SK-N-SH (cell line): ENCODE data around the gene ADGRF5. TPM values are rescaled to one million over a fixed set of nuclear protein-coding genes. Genes with fewer than 3 reads are reported as not detected.

Experiments
- CTCF ChIA-PET: fragments of 300-600, 350-600 bp; formaldehyde crosslinking; extraction: SDS; loops from one replicate; lab custom pipeline; 2021; lab: Yijun Ruan, JAX
- POLR2A ChIA-PET: fragments of 350-600 bp; sonication (Branson Sonifier 250); formaldehyde crosslinking; extraction: SDS; loops from one replicate; lab custom pipeline; 2020; ENCODE audit warnings: antibody characterized with exemption, inconsistent platforms; lab: Yijun Ruan, JAX
- DNase-seq: peaks from one replicate; pipeline ENCODE4 v3.0.0; 2012
- H2AFZ ChIP-seq: fragments of 200-600 bp; sonication (generic); 2 replicates; pipeline ENCODE4 v1.8.1; 2016; ENCODE audit warnings: antibody characterized with exemption, mild to moderate bottlenecking, low read depth
- H3F3A ChIP-seq: fragments of 200-600 bp; sonication (generic); replicated peaks from 2 replicates; pipeline ENCODE3; 2016; ENCODE audit warnings: antibody characterized with exemption, mild to moderate bottlenecking; ENCODE audit not compliant: insufficient read depth
- H3K27ac ChIP-seq, 2 experiments: fragments of 200-500 bp in 1 of 2; fragments of 200-600 bp in 1 of 2; sonication (Bioruptor generic) in 1 of 2; sonication (generic), shearing (Covaris generic) in 1 of 2; 2 replicates each; pipeline versions ENCODE4 v1.5.1 to v1.6.1; 2014 to 2016; ENCODE audit warnings: low read depth in 2 of 2, inconsistent platforms in 1 of 2, low read length in 1 of 2, mild to moderate bottlenecking in 1 of 2, mixed read lengths in 1 of 2
- H3K27me3 ChIP-seq: fragments of 200-600 bp; sonication (generic), shearing (Covaris generic); 2 replicates; pipeline ENCODE4 v1.6.1; 2016; ENCODE audit warnings: mixed run types; ENCODE audit not compliant: insufficient read depth
- H3K36me3 ChIP-seq, 2 experiments: fragments of 200-500 bp in 1 of 2; fragments of 200-600 bp in 1 of 2; sonication (Bioruptor generic) in 1 of 2; sonication (generic) in 1 of 2; replicated peaks in 1 of 2; 2 replicates each; pipeline versions ENCODE3 to v1.5.1; 2014 to 2016; ENCODE audit warnings: low read length in 1 of 2, mild to moderate bottlenecking in 1 of 2; ENCODE audit not compliant: insufficient read depth in 2 of 2, control insufficient read depth in 1 of 2
- H3K4me1 ChIP-seq, 2 experiments: fragments of 200-500 bp in 1 of 2; fragments of 200-600 bp in 1 of 2; sonication (Bioruptor generic) in 1 of 2; sonication (generic), shearing (Covaris generic) in 1 of 2; 2 replicates each; pipeline versions ENCODE4 v1.5.1 to v1.6.1; 2014 to 2016; ENCODE audit warnings: low read depth in 1 of 2, low read length in 1 of 2, mixed run types in 1 of 2; ENCODE audit not compliant: insufficient read depth in 2 of 2, control insufficient read depth in 1 of 2
- H3K4me2 ChIP-seq: fragments of 200-600 bp; sonication (generic), shearing (Covaris generic); 2 replicates; pipeline ENCODE4 v1.6.1; 2017; ENCODE audit warnings: mixed run types
- H3K4me3 ChIP-seq, 2 experiments: fragments of 200-500 bp in 1 of 2; fragments of 200-600 bp in 1 of 2; sonication (Bioruptor generic) in 1 of 2; sonication (generic), shearing (Covaris generic) in 1 of 2; 2 replicates each; pipeline versions ENCODE4 v1.5.1 to v1.8.1; 2014 to 2016; ENCODE audit warnings: low read depth in 2 of 2, inconsistent platforms in 1 of 2, low read length in 1 of 2, mild to moderate bottlenecking in 1 of 2, mixed read lengths in 1 of 2, moderate library complexity in 1 of 2
- H3K79me2 ChIP-seq: fragments of 200-600 bp; sonication (generic); 2 replicates; pipeline ENCODE4 v1.8.1; 2017; ENCODE audit warnings: mild to moderate bottlenecking; ENCODE audit not compliant: insufficient read depth
- H3K9ac ChIP-seq: fragments of 200-600 bp; sonication (generic); 2 replicates; pipeline ENCODE4 v1.6.1; 2017; ENCODE audit warnings: mixed run types
- H3K9me2 ChIP-seq: fragments of 200-600 bp; sonication (generic); 2 replicates; pipeline ENCODE4 v1.6.1; 2017; ENCODE audit warnings: mixed run types
- H3K9me3 ChIP-seq: fragments of 200-600 bp; sonication (generic); 2 replicates; pipeline ENCODE4 v1.6.1; 2017; ENCODE audit warnings: mixed run types, mild to moderate bottlenecking, moderate library complexity
- H4K20me1 ChIP-seq: fragments of 200-600 bp; sonication (generic); 2 replicates; pipeline ENCODE4 v1.6.1; 2017; ENCODE audit warnings: mild to moderate bottlenecking, mixed run types; ENCODE audit not compliant: insufficient read depth
- CTCF ChIP-seq: fragments of 200-600 bp; sonication (generic); IDR thresholded peaks from 2 replicates; pipeline ENCODE4 v1.6.1; 2017; ENCODE audit warnings: antibody characterized with exemption, mild to moderate bottlenecking, moderate library complexity
- FOSL2 ChIP-seq: IDR thresholded peaks from 2 replicates; pipeline ENCODE4 v1.4.0; 2012; ENCODE audit warnings: low read depth, mild to moderate bottlenecking, moderate library complexity, borderline replicate concordance
- GATA2 ChIP-seq: sonication (generic); formaldehyde crosslinking; IDR thresholded peaks from 2 replicates; pipeline ENCODE4 v1.5.0; 2020; ENCODE audit warnings: mild to moderate bottlenecking, missing genetic modification reagents
- MXI1 ChIP-seq: IDR thresholded peaks from 2 replicates; pipeline ENCODE4 v1.6.1; 2012; ENCODE audit warnings: mild to moderate bottlenecking, low read depth, low read length, improper control_type of control experiment
- RAD21 ChIP-seq: IDR thresholded peaks from 2 replicates; pipeline ENCODE4 v1.6.1; 2012; ENCODE audit warnings: mild to moderate bottlenecking, low read length
- RFX5 ChIP-seq: IDR thresholded peaks from 2 replicates; pipeline ENCODE4 v1.6.1; 2012; ENCODE audit warnings: mild to moderate bottlenecking, improper control_type of control experiment, low read length
- SMC3 ChIP-seq: IDR thresholded peaks from 2 replicates; pipeline ENCODE4 v1.6.1; 2012; ENCODE audit warnings: low read depth, low read length, improper control_type of control experiment
- TEAD4 ChIP-seq: IDR thresholded peaks from 2 replicates; pipeline ENCODE4 v1.4.0; 2012; ENCODE audit warnings: mild to moderate bottlenecking, borderline replicate concordance; ENCODE audit not compliant: insufficient read depth
- YY1 ChIP-seq: IDR thresholded peaks from 2 replicates; pipeline ENCODE4 v1.4.0; 2012; ENCODE audit warnings: low read depth, mild to moderate bottlenecking
- WGBS: methylation state at CpG from one replicate; pipeline ENCODE4 v1.1.6; 2017; ENCODE audit warnings: low lambda C conversion rate; 5-methylcytosine and 5-hydroxymethylcytosine counted together
- polyA plus RNA-seq, 3 experiments: library from polyadenylated mRNA; depleted of rRNA; stranded (reverse); fragments of >200 nt; gene quantifications; 2 replicates each; pipeline ENCODE4 v1.2.3, GENCODE V29; 2012
- TF ChIP-seq, protein P1 (sequence below): IDR thresholded peaks from 2 replicates; pipeline ENCODE4 v1.6.1; 2012; ENCODE audit warnings: mild to moderate bottlenecking, low read depth, low read length, moderate library complexity
- TF ChIP-seq, protein P2 (sequence below): IDR thresholded peaks from 2 replicates; pipeline ENCODE4 v1.4.0; 2012; ENCODE audit warnings: low read depth
- TF ChIP-seq, protein P3 (sequence below): fragments of 150-350 bp; IDR thresholded peaks from 2 replicates; pipeline ENCODE4 v1.6.1; 2016; ENCODE audit warnings: mild to moderate bottlenecking, low read depth, low read length
- TF ChIP-seq, protein P4 (sequence below): IDR thresholded peaks from 2 replicates; pipeline ENCODE4; 2012

Gene ADGRF5
- polyA plus RNA-seq, 1 of the 3 experiments (the other 2 are of a cell fraction) = 0.02 TPM

DNA sequence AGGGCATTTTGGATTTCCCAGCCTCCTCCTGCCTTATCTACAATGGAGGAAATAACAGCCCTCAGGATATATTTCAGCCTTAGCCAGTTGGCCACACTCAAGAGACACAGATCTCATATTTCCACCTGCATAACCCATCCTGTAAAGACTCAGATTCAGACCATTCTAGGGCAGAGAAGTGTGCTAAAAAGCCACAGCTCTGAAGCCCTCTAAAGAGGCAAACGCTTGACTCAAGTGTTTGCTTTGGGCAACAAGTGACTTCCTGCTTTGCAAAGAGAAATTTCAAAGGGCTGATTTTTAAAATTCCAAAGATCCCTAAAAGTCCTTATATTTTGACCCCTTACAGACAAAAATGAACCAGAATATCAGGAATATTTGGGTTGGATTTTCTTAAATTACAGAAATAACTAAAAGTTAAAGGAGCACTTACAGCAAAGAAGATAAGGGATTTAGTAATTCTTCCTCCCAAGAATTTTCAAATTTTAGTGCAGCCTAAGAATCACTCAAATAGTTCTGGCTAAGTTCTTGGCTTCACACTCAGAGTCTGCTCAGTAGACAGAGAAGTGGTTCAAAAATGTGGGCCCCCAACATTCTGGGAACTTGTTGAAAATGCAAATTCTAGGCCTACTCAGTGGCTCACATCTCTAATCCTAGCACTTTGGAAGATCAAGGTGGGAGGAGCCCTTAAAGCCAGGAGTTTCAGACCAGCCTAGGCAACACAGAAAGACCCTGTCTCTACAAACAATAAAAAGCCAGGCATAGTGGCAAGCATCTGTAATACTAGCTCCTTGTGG is 18.9 kb upstream of the ADGRF5 start:
- Histone ChIP-seq H3F3A (no peaks in the 10 kb centered on the region), H3K9me2 (no peaks in the 10 kb centered on the region), H3K27me3 (peaks cover 19% of the 10 kb centered on the region; the same call in 1 of the 2 replicates), H3K4me1 (no peaks in the 10 kb centered on the region), H3K9ac (no peak overlapping the region), H3K36me3 (no peaks in the 10 kb centered on the region), H3K79me2 (no peaks in the 10 kb centered on the region), H3K4me2 (no peak overlapping the region), H4K20me1 (no peaks in the 10 kb centered on the region), H3K4me3 (no peak overlapping the region), H2AFZ (no peak overlapping the region)
- CTCF ChIA-PET = no interaction called here
- WGBS = 0% methylated on average over 1 of the region's 1 CpG
- POLR2A ChIA-PET = no interaction called here
- DNase-seq = no peak
- TF ChIP-seq MXI1 = no peak
- TF ChIP-seq GATA2 (CRISPR knock-in tag) = no peak
- TF ChIP-seq FOSL2 = no peak
- no peak for TF ChIP-seq YY1
- no peak for TF ChIP-seq TEAD4
- TF ChIP-seq, protein P1, sequence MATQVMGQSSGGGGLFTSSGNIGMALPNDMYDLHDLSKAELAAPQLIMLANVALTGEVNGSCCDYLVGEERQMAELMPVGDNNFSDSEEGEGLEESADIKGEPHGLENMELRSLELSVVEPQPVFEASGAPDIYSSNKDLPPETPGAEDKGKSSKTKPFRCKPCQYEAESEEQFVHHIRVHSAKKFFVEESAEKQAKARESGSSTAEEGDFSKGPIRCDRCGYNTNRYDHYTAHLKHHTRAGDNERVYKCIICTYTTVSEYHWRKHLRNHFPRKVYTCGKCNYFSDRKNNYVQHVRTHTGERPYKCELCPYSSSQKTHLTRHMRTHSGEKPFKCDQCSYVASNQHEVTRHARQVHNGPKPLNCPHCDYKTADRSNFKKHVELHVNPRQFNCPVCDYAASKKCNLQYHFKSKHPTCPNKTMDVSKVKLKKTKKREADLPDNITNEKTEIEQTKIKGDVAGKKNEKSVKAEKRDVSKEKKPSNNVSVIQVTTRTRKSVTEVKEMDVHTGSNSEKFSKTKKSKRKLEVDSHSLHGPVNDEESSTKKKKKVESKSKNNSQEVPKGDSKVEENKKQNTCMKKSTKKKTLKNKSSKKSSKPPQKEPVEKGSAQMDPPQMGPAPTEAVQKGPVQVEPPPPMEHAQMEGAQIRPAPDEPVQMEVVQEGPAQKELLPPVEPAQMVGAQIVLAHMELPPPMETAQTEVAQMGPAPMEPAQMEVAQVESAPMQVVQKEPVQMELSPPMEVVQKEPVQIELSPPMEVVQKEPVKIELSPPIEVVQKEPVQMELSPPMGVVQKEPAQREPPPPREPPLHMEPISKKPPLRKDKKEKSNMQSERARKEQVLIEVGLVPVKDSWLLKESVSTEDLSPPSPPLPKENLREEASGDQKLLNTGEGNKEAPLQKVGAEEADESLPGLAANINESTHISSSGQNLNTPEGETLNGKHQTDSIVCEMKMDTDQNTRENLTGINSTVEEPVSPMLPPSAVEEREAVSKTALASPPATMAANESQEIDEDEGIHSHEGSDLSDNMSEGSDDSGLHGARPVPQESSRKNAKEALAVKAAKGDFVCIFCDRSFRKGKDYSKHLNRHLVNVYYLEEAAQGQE = no peak
- TF ChIP-seq, all 33 proteins: peak for 0
- Histone ChIP-seq H3K27ac (no peak overlapping the region), H3K9me3 (no peaks in the 10 kb centered on the region)

GRCh38 chr6:46937642-46938041 is 15.9 kb upstream of the ADGRF5 start:
- H3K9me2 ChIP-seq = no peaks in the 10 kb centered on the region
- no peak overlapping the region for H3K4me2 ChIP-seq
- POLR2A ChIA-PET = no interaction called here
- CTCF ChIA-PET = no interaction called here
- H3K27me3 ChIP-seq = peaks cover 32% of the 10 kb centered on the region; the same call in 1 of the 2 replicates
- H4K20me1 ChIP-seq = no peaks in the 10 kb centered on the region
- DNase-seq = no peak
- H3K9me3 ChIP-seq = no peaks in the 10 kb centered on the region
- WGBS = 5% methylated on average over 4 of the region's 4 CpGs
- no peak overlapping the region for H2AFZ ChIP-seq
- no peak overlapping the region for H3K27ac ChIP-seq
- H3K4me1 ChIP-seq = no peaks in the 10 kb centered on the region
- no peak overlapping the region for H3K9ac ChIP-seq
- H3K79me2 ChIP-seq = no peaks in the 10 kb centered on the region
- H3F3A ChIP-seq = no peaks in the 10 kb centered on the region
- no peaks in the 10 kb centered on the region for H3K36me3 ChIP-seq
- H3K4me3 ChIP-seq = no peak overlapping the region
- TF ChIP-seq, protein P1 = no peak
- TF ChIP-seq, protein P2, sequence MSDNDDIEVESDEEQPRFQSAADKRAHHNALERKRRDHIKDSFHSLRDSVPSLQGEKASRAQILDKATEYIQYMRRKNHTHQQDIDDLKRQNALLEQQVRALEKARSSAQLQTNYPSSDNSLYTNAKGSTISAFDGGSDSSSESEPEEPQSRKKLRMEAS = no peak
- TF ChIP-seq, protein P3, sequence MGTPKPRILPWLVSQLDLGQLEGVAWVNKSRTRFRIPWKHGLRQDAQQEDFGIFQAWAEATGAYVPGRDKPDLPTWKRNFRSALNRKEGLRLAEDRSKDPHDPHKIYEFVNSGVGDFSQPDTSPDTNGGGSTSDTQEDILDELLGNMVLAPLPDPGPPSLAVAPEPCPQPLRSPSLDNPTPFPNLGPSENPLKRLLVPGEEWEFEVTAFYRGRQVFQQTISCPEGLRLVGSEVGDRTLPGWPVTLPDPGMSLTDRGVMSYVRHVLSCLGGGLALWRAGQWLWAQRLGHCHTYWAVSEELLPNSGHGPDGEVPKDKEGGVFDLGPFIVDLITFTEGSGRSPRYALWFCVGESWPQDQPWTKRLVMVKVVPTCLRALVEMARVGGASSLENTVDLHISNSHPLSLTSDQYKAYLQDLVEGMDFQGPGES = no peak
- TF ChIP-seq CTCF = no peak
- TF ChIP-seq, protein P4, sequence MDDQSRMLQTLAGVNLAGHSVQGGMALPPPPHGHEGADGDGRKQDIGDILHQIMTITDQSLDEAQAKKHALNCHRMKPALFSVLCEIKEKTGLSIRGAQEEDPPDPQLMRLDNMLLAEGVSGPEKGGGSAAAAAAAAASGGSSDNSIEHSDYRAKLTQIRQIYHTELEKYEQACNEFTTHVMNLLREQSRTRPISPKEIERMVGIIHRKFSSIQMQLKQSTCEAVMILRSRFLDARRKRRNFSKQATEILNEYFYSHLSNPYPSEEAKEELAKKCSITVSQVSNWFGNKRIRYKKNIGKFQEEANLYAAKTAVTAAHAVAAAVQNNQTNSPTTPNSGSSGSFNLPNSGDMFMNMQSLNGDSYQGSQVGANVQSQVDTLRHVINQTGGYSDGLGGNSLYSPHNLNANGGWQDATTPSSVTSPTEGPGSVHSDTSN = no peak
- no peak for TF ChIP-seq RFX5
- TF ChIP-seq SMC3 = no peak
- no peak for TF ChIP-seq YY1
- no peak for TF ChIP-seq RAD21
- TF ChIP-seq FOSL2 = no peak
